HAP-1 (cell line): Measurements from ENCODE around the gene LCN6.
"Not testable (repeated sequence)": the region's sequence is repeated elsewhere in the genome, so short reads cannot be mapped to it uniquely, and the experiment has no call there.

Experiments used
- DNase-seq, 2 experiments: peaks; one replicate each; pipeline ENCODE4 v3.0.0-alpha.2; 2016 to 2020; ENCODE audit warnings: low spot score in 2 of 2
- H3K27me3 ChIP-seq: fragments of 250-450 bp; sonication (Bioruptor Pico); 2 replicates; pipeline ENCODE4 v1.5.1; 2020; ENCODE audit warnings: low read depth, mild to moderate bottlenecking, moderate library complexity
- H3K36me3 ChIP-seq: fragments of 250-450 bp; sonication (Bioruptor Pico); replicated peaks from 2 replicates; pipeline ENCODE4 v1.5.1; 2020; ENCODE audit warnings: mild to moderate bottlenecking
- H3K4me1 ChIP-seq: fragments of 250-450 bp; sonication (Bioruptor Pico); 2 replicates; pipeline ENCODE4 v1.5.1; 2020; ENCODE audit warnings: mild to moderate bottlenecking
- H3K4me3 ChIP-seq: fragments of 250-450 bp; sonication (Bioruptor Pico); 2 replicates; pipeline ENCODE4 v1.5.1; 2020; ENCODE audit warnings: mild to moderate bottlenecking, moderate library complexity
- H3K9me3 ChIP-seq: fragments of 250-450 bp; sonication (Bioruptor Pico); 2 replicates; pipeline ENCODE4 v1.5.1; 2020; ENCODE audit warnings: mild to moderate bottlenecking, moderate library complexity
- in situ Hi-C: fragments of 300-500 bp; cut with MboI; formaldehyde crosslinking; loops from 3 replicates; pipeline ENCODE4 v1.14.3; 2020; ENCODE audit warnings: low sequenced_read_pairs, inconsistent platforms, mixed read lengths

LCN6 gene

DNA sequence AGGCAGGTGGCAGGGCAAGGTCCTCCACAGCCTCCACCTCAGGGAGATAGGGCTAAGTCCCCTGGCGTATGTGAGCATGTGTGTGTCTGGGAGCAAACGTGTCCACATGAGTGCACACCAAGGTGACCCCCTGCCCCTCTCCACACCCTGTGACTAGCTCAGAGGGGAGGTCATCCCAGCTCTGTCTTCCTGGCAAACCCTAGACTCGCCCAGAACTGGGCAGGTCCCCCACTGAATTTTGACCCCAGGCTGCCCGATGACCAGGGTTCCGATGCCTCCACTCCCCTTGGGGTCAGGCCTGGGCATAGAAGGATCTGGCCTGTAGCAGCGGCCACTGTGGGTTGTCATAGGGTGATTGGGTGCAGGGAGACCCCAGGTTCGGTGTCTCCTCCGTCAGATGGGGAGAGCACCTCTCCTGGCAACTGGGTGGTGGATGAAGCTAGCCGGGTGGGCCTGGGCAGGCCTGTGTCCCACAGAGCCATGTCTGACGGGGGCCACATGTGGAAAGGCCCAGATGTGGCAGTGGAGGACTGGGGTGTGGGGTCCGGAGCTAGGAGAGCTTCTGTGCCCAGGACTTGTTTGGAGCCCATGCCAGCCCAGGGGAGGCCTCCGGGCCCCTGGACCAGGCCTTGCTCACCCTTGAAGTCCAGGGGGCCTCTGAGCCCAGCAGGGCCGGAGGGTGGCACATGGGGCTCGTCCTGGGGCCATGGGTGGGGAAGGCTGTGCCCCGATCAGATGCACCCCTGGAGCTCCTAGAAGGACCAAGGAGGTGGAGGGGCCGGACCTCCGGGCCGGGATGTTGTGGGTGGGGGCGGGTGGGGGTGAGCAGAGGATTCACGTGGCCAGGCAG, 29.8 kb downstream of the LCN6 start:
- H3K4me1 ChIP-seq: peaks cover 5% of the 10 kb centered on the region
- H3K36me3 ChIP-seq: peaks cover 48% of the 10 kb centered on the region
- H3K9me3 ChIP-seq: no peaks in the 10 kb centered on the region
- H3K4me3 ChIP-seq: no peak overlapping the region
- DNase-seq: no peak
- in situ Hi-C loops: no loop called here
- no peaks in the 10 kb centered on the region for H3K27me3 ChIP-seq

DNA sequence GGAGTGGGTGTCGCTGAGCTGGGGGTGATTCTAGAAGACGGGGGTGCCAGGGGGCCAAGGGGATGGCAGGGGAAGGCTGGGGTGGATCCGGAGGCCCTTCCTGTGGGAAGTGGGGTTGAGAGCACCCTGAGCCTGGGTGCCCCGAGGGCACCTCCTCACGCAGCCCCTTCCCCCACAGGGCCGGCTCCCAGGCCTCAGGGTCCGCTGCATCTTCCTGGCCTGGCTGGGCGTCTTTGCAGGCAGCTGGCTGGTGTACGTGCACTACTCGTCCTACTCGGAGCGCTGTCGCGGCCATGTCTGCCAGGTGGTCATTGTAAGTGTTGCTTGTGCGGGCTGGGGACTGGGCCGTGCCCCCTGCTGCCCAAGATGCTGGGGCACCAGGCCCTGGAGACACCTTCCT, 30.9 kb downstream of the LCN6 start:
- no peaks in the 10 kb centered on the region for H3K9me3 ChIP-seq
- peaks cover 7% of the 10 kb centered on the region for H3K4me1 ChIP-seq
- DNase-seq: no peak
- H3K27me3 ChIP-seq: no peaks in the 10 kb centered on the region
- peaks cover 36% of the 10 kb centered on the region for H3K36me3 ChIP-seq
- in situ Hi-C loops: no loop called here
- H3K4me3 ChIP-seq: no peak overlapping the region

GRCh38 chr9:136714893-136715274, 33.4 kb downstream of the LCN6 start:
- in situ Hi-C loops: no loop called here
- DNase-seq: no peak
- no peaks in the 10 kb centered on the region for H3K27me3 ChIP-seq
- peaks cover 7% of the 10 kb centered on the region for H3K4me1 ChIP-seq
- H3K36me3 ChIP-seq: peaks cover 13% of the 10 kb centered on the region
- no peaks in the 10 kb centered on the region for H3K9me3 ChIP-seq
- H3K4me3 ChIP-seq: no peak overlapping the region

GRCh38 chr9:136714096-136714892, 34.0 kb downstream of the LCN6 start:
- peaks cover 13% of the 10 kb centered on the region for H3K36me3 ChIP-seq
- H3K4me3 ChIP-seq: peak overlapping the region; percentile 58
- no peaks in the 10 kb centered on the region for H3K27me3 ChIP-seq
- in situ Hi-C loops: no loop called here
- no peaks in the 10 kb centered on the region for H3K9me3 ChIP-seq
- H3K4me1 ChIP-seq: peaks cover 7% of the 10 kb centered on the region
- DNase-seq: no peak

DNA sequence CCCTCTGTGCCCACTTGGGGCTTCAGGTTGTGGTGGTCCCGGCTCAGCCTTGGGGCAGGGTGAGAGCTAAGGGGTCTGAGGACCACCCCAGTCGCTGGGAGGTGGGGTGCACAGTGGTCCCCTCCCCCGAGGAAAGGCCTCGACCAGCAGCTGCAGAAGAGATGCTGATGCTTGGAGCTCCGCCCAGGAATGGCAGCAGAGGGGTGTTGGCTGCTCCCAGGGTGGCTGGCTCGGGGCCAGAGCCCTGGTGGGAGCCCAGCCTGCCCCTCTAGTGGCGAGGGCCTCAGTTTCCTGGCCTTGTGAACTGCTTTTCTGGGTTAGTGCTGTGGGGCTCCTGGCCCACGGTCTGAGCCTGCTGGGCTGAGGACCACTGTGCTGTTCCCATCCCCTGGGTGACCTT, 34.8 kb downstream of the LCN6 start:
- in situ Hi-C loops: no loop called here
- peaks cover 7% of the 10 kb centered on the region for H3K4me1 ChIP-seq
- H3K9me3 ChIP-seq: no peaks in the 10 kb centered on the region
- peaks cover 13% of the 10 kb centered on the region for H3K36me3 ChIP-seq
- H3K4me3 ChIP-seq: peak overlapping the region; percentile 58
- peak in 1 of 2 experiments; percentile 64 for DNase-seq
- no peaks in the 10 kb centered on the region for H3K27me3 ChIP-seq

- Histone ChIP-seq H3K4me1 (peaks cover 7% of the 10 kb centered on the region), H3K4me3 (peak overlapping the region; percentile 58), H3K36me3 (peaks cover 10% of the 10 kb centered on the region; the same call in 1 of the 2 replicates), H3K9me3 (no peaks in the 10 kb centered on the region), H3K27me3 (no peaks in the 10 kb centered on the region)
- peak in 1 of 2 experiments; percentile 42 for DNase-seq
- in situ Hi-C loops: no loop called here
These were observed 35.4 kb downstream of the LCN6 start for GRCh38 chr9:136712690-136713544.

DNA sequence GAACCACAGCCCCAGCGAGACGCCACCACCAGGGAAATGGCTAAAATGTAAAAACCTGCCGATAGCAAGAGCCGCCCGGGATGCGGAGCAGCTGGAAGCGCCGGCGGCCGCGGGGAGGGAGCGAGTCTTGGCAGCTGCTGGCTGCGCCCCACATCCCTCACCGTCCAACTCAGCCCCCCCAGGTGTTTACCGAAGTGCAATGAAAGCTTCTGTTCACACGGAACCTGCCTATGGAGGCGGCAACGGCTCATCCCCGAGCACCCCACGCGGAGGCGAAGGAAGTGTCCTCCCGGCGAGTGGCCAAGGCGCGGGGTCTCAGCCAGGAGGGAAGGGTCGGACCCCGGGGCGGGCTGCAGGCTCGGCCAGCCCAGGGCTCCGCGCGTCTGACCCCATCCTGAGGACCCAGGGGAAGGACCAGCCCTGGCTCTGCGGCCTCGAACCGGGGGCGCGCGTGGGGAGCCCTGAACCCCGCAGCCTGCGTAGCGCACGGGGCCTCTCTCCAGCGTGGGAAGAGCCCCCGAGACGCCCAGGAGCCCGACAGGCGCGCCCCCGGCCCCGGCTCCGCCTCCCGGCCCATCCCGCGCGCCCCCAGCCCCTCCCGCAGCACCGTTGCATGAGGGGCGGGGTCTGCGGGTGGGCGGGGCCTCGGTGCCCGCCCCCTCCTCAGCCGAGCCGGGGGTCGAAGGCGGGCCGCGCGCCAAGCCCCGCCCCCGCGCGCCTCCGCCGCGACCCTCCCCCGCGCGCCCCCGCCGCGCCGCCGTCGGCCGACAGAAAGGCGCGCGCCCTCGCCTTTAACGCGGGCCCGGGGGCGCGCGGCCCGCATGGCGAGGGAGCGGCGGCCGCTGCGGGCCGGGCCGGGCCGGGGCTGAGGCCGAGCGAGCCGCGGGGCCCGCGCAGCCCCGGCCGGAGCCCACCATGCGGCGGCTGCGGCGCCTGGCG, 36.3 kb downstream of the LCN6 start, which contains the start of gene DIPK1B:
Gene DIPK1B, plus strand, starts transcription at position 822 of the 939 bp plus-strand sequence. Its CDS starts 94 bp downstream, at position 916.
- DNase-seq: peak; percentile 47 to 76
- in situ Hi-C loops: no loop called here
- Histone ChIP-seq H3K9me3 (no peaks in the 10 kb centered on the region), H3K4me1 (peaks cover 7% of the 10 kb centered on the region), H3K27me3 (no peaks in the 10 kb centered on the region), H3K4me3 (peak within 1 kb of the TSS; percentile 58), H3K36me3 (peaks cover 10% of the 10 kb centered on the region; the same call in 1 of the 2 replicates)

GRCh38 chr9:136711219-136711648, 37.1 kb downstream of the LCN6 start:
- DNase-seq, H3K9me3 ChIP-seq, H3K27me3 ChIP-seq, in situ Hi-C loops, H3K4me1 ChIP-seq: not testable (repeated sequence)
- Histone ChIP-seq H3K4me3 (peak overlapping the region; percentile 49), H3K36me3 (peaks cover 10% of the 10 kb centered on the region; the same call in 1 of the 2 replicates)

DNA sequence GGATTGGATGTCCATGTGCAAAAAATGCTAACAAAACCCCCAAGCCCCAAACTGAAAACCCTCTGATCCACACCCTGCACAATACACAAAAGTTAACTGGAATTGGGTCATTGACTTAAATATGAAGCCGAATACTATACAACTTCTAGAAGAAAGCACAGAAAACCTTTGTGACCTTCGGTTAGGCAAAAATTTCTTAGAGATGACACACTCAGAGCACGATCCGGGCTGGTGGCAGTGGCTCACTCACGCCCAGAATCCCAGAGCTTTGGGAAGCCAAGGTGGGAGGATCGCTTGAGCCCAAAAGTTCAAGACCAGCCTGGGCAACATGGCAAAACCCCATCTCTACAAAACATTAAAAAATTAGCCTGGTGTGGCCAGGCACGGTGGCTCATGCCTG, 37.8 kb downstream of the LCN6 start:
- Histone ChIP-seq H3K36me3 (peaks cover 10% of the 10 kb centered on the region; the same call in 1 of the 2 replicates), H3K4me1 (peaks cover 7% of the 10 kb centered on the region), H3K27me3 (no peaks in the 10 kb centered on the region), H3K4me3 (no peak overlapping the region), H3K9me3 (no peaks in the 10 kb centered on the region)
- in situ Hi-C loops: no loop called here
- DNase-seq: no peak

- Histone ChIP-seq H3K27me3 (no peaks in the 10 kb centered on the region), H3K4me1 (peaks cover 7% of the 10 kb centered on the region), H3K9me3 (no peaks in the 10 kb centered on the region), H3K36me3 (peaks cover 7% of the 10 kb centered on the region; the same call in 1 of the 2 replicates), H3K4me3 (no peak overlapping the region)
- no peak for DNase-seq
- in situ Hi-C loops: no loop called here
These were observed 38.7 kb downstream of the LCN6 start for GRCh38 chr9:136709454-136710109.

GRCh38 chr9:136707849-136708517, 40.3 kb downstream of the LCN6 start:
- no peak for DNase-seq
- in situ Hi-C loops: no loop called here
- no peaks in the 10 kb centered on the region for H3K9me3 ChIP-seq
- no peaks in the 10 kb centered on the region for H3K4me1 ChIP-seq
- no peaks in the 10 kb centered on the region for H3K36me3 ChIP-seq
- no peaks in the 10 kb centered on the region for H3K27me3 ChIP-seq
- H3K4me3 ChIP-seq: no peak overlapping the region

DNA sequence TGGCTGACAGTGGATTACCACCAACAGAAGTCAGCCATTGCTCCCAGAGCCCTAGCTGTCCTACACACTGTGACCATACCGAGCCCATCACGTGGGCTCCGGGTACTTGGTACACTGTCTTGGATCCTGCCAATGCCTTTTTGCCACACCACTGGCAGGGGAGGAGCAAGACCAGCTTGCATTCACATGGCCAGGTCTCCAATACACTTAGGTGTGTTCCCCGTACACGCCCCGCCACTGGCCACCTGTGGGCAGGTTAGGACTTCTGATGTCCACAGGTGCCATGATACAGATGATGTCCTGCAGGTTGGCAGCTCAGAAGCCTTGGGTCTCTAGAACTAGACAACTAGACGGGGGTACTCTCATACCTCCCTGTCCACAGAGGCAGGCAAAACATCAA, 41.3 kb downstream of the LCN6 start:
- H3K4me1 ChIP-seq: no peaks in the 10 kb centered on the region
- in situ Hi-C loops: no loop called here
- no peaks in the 10 kb centered on the region for H3K36me3 ChIP-seq
- no peaks in the 10 kb centered on the region for H3K27me3 ChIP-seq
- no peak overlapping the region for H3K4me3 ChIP-seq
- no peak for DNase-seq
- no peaks in the 10 kb centered on the region for H3K9me3 ChIP-seq
